Measurements from ENCODE around the gene TUB. TPM values are rescaled to one million over a fixed set of nuclear protein-coding genes. Genes with fewer than 3 reads are reported as not detected.

The TUB gene, protein sequence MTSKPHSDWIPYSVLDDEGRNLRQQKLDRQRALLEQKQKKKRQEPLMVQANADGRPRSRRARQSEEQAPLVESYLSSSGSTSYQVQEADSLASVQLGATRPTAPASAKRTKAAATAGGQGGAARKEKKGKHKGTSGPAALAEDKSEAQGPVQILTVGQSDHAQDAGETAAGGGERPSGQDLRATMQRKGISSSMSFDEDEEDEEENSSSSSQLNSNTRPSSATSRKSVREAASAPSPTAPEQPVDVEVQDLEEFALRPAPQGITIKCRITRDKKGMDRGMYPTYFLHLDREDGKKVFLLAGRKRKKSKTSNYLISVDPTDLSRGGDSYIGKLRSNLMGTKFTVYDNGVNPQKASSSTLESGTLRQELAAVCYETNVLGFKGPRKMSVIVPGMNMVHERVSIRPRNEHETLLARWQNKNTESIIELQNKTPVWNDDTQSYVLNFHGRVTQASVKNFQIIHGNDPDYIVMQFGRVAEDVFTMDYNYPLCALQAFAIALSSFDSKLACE
- 100 to 1,000 TPM in 1 of 2 donors, 10 to 100 TPM in 1; 73.3 to 107 TPM for total RNA-seq
- polyA plus RNA-seq (ENCODE audit: insufficient read length in 2 of 2) = 10 to 100 TPM; 88.8 to 89.4 TPM
- long read RNA-seq, donor 1, transcript TUB-201 (12 exons, 2,019 nt) = major isoform, 12 of 56 reads
- long read RNA-seq, donor 1, partial matches to known transcripts = 35 of 56 reads
- long read RNA-seq, donor 1, other reads (novel, unspliced or antisense) = 7 of 56 reads
- long read RNA-seq, donor 2, partial matches to known transcripts = 7 of 11 reads
- long read RNA-seq, donor 2, other reads (novel, unspliced or antisense) = 0 of 11 reads
- long read RNA-seq, donor 3, partial matches to known transcripts = 0 of 3 reads
- long read RNA-seq, donor 3, other reads (novel, unspliced or antisense) = 0 of 3 reads
- long read RNA-seq, donor 4 = 0 reads

DNA sequence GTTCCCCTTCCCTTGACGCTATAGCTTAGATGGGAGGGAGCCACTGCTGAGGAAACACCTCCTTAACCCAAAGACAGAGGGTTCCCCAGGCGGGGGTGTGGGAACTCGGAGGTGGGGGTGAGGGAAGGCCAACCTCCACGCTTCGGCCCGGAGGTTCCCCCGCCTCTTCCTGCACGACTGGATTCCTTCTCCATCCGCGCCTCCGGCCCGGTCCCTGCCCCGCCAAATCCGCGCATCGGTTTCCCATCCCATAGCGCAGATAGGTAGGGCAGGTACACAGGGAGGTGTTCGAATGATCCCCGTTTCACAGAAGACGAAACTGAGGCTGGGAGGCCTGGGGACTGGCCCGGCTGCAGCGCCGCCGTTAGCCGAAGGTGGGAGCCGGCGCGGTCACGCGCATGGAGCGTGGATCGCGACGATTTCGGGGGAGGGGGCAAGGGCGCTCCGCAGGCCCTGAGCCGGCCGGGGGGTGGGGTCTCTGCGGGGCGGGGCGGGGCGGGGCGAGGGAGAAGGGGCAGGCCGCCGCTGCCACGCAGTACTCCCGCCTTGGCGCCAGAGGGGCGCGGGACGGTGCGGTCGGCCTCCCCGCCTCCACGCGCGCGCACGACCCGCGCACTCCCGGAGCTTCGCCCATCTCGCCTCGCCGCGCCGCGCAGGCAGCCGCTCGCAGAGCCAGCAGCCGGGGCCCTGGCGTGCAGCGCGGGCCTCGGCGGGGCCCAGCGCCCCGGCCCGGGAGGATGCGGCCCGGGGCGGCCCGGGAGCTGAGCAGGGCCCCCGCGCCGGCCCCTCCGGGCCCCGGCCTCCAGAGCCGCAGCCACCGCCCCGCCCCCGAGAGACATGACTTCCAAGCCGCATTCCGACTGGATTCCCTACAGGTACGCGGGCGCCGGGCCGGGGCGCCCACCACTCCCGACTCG lies at the start of gene TUB:
Gene TUB, plus strand, starts transcription at position 538 of the 917 bp plus-strand sequence. Its CDS starts 300 bp downstream, at position 838.
- peak within 1 kb of the TSS; percentile 56 for H3K4me3 ChIP-seq (ENCODE audit: low read depth, low read length)
- H3K9me3 ChIP-seq (ENCODE audit: control insufficient read depth, insufficient read depth, low read length) = no peaks in the 10 kb centered on the region
- H3K27me3 ChIP-seq (ENCODE audit: control insufficient read depth, insufficient read depth, low read length) = no peaks in the 10 kb centered on the region
- peak within 1 kb of the TSS; percentile 67 for H3K27ac ChIP-seq (ENCODE audit: low read depth, low read length)
- DNase-seq (ENCODE audit: low read depth in 4 of 6, low spot score in 6 of 6) = peak in 2 of 6 donors; percentile 84 to 88
- H3K4me1 ChIP-seq (ENCODE audit: control insufficient read depth, insufficient read depth, low read length) = peaks cover 60% of the 10 kb centered on the region
- no peaks in the 10 kb centered on the region for H3K36me3 ChIP-seq (ENCODE audit: control insufficient read depth, insufficient read depth, low read length)
- WGBS (ENCODE audit: insufficient coverage) = under 1% methylated on average over 94 of the region's 104 CpGs

DNA sequence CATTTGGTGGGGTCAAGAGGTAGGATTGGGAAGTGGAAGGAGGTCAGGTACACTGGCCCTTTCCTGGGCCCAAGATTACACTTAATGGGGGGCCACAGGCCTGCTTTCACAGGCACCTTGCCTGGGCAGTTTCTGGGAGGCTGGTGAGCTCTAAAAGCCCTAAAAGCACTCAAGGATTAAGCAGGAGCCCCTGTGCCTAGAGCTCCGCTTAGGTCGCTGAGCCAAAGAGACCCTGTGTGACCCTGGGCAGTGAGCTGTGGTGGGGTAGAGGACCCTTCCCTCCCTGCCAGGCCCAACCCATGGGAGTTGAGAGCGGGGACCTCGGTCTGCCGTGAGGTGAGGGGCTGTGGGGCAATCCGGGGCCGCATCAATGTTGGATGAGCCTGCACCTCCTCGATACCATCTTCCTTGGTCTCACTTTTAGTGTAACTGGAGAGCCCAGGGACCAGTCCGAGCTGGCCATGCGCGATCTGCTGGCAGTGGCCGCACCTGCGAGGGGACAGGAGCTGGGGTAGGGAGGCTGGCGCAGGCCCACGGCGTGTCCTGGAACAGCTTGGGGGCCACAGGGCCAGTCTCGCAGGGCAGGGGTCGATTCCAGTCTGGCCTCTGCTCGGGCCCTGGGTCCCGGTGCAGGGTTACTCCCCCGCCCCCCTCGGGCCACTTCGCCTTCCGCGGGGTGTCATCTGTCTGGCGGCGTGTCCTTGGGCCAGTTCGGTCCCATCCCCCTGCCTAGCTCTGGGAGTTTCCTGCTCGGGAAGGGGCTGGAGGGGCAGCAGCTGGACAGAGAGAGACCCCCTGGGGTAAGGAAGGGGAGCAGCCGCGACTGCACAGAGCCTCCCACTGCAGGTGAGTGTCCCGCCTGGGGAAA lies 49.5 kb upstream of the TUB start:
- no peak for DNase-seq (ENCODE audit: low read depth in 4 of 6, low spot score in 6 of 6)
- 71% methylated on average over 30 of the region's 32 CpGs for WGBS (ENCODE audit: insufficient coverage)
- Histone ChIP-seq H3K27me3 (ENCODE audit: control insufficient read depth, insufficient read depth, low read length) (no peaks in the 10 kb centered on the region), H3K9me3 (ENCODE audit: control insufficient read depth, insufficient read depth, low read length) (no peaks in the 10 kb centered on the region), H3K27ac (ENCODE audit: low read depth, low read length) (no peak overlapping the region), H3K4me3 (ENCODE audit: low read depth, low read length) (no peak overlapping the region), H3K4me1 (ENCODE audit: control insufficient read depth, insufficient read depth, low read length) (peaks cover 33% of the 10 kb centered on the region), H3K36me3 (ENCODE audit: control insufficient read depth, insufficient read depth, low read length) (peaks cover 4% of the 10 kb centered on the region)

DNA sequence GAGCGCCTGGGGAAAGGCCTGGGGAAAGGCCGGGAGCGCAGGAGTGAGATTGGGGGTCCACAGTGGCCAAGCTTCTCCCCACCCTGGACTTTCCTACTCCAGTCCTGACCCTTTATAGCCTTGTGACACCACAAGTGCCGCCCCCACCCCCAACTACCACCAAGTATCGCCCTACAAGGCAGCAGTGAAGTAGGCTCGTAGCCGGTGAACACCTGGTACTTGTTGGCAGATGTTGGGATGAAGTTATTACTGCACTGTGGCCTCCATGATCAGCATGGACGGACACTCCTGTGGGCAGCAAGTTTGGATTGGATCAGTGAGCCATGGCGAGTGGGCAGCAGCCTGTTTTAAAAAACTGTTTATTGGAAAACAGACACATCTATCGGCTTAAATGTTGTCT lies 48.9 kb upstream of the TUB start:
- DNase-seq (ENCODE audit: low read depth in 4 of 6, low spot score in 6 of 6) = no peak
- 86% methylated on average over 7 of the region's 10 CpGs for WGBS (ENCODE audit: insufficient coverage)
- Histone ChIP-seq H3K27me3 (ENCODE audit: control insufficient read depth, insufficient read depth, low read length) (no peaks in the 10 kb centered on the region), H3K36me3 (ENCODE audit: control insufficient read depth, insufficient read depth, low read length) (peaks cover 4% of the 10 kb centered on the region), H3K4me3 (ENCODE audit: low read depth, low read length) (no peak overlapping the region), H3K27ac (ENCODE audit: low read depth, low read length) (no peak overlapping the region), H3K4me1 (ENCODE audit: control insufficient read depth, insufficient read depth, low read length) (peaks cover 33% of the 10 kb centered on the region), H3K9me3 (ENCODE audit: control insufficient read depth, insufficient read depth, low read length) (no peaks in the 10 kb centered on the region)

DNA sequence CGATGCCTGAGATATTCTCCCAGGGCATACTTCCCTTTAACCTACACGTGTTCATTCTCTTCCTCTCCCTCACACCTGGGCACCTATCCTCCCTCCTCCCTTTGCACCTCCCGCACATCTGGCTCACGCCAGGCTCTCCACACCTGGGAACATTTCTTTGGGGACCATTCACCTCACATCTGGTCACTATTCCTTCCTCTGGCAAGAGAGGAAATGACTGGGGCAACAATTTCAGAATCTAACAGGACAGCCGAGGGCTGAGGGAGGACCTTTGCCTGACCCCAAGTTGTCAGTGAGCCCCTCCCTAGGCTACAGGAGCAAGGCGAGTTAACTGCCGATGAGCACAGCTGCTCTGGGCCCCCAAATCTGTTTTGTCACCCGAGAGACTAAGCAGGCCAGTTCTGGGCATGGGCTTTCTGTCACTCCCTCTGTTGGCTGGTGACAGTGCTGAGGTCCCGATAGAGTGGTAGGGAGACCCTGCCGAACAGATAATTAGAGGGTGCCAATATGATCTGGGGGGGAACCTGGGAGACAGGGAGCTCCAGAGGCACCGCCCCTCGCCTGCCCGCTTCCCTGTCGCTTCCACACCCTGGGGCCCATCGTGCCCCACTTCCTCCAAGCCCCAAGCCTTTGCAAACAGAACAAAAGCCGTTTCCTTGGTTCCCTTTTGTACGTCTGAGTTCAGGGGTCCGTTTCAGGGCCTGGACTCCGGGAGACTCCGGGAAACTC lies 48.3 kb upstream of the TUB start:
- Histone ChIP-seq H3K4me3 (ENCODE audit: low read depth, low read length) (no peak overlapping the region), H3K36me3 (ENCODE audit: control insufficient read depth, insufficient read depth, low read length) (peaks cover 4% of the 10 kb centered on the region), H3K27me3 (ENCODE audit: control insufficient read depth, insufficient read depth, low read length) (no peaks in the 10 kb centered on the region), H3K4me1 (ENCODE audit: control insufficient read depth, insufficient read depth, low read length) (peaks cover 36% of the 10 kb centered on the region), H3K9me3 (ENCODE audit: control insufficient read depth, insufficient read depth, low read length) (no peaks in the 10 kb centered on the region), H3K27ac (ENCODE audit: low read depth, low read length) (no peak overlapping the region)
- WGBS (ENCODE audit: insufficient coverage) = 30% methylated on average over 19 of the region's 20 CpGs
- peak in 1 of 6 donors; percentile 20 for DNase-seq (ENCODE audit: low read depth in 4 of 6, low spot score in 6 of 6)

DNA sequence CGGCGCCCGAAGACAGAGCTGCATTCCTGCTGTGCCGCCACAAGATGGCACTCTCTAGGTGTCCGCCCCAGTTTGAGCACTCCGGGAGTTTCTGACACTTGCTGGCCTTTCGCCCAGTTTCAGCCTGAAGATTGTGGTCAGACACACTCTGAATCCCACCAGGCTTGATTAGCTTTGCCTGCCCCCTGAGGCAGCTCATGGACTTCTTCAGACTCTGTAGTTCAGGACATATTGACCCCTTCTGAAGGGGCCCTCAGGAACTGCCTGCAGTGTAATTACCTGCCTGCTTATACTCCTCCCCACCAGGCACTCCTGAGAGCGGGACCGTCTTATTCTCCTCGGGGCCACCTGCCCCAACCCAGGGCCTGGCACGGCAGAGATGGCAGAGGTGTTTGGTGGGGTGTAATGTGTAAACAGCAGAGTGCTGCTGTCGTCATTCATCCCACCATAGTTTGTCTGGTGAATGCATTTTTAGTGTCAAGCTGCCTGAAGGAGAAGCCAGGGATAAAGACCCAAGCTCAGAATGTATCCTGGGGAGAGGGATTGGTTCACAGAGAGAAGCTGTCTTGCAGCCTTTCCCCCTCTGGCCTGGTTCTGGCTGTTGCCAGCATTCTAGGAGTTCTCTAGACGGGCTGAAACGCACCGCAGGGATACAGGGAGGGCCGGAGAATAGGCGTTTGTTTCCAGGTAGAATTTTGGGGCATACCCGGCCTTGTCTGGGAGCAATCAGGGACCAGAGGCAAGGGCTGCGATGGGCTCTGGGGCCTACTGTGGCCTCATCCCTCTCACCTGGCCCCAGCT lies 47.5 kb upstream of the TUB start:
- no peaks in the 10 kb centered on the region for H3K9me3 ChIP-seq (ENCODE audit: control insufficient read depth, insufficient read depth, low read length)
- peaks cover 43% of the 10 kb centered on the region for H3K4me1 ChIP-seq (ENCODE audit: control insufficient read depth, insufficient read depth, low read length)
- 46% methylated on average over 14 of the region's 19 CpGs for WGBS (ENCODE audit: insufficient coverage)

DNA sequence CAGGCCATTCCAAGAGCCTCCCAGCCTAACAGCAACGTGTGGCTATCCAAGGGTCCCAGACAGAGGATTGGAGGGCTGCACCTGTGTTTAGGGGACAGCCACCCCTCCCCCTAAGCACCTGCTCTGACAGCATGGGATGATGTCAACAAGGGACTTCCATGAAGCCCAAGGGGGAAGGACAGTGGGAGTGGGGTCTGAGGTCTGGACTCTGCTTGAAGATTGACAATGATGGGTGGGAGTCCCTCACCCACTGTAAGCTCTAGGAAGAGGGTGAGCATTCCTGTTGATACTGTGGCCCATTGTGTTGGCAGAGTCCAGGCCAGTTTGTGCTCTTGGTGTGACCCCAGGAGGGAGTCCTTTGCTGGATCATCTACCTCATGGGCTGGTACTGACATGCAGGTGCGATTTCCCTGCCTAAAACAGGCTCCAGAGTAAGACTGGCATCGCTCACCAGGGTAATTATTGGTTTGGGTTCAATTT lies 46.9 kb upstream of the TUB start:
- peak overlapping the region; percentile 30 for H3K27ac ChIP-seq (ENCODE audit: low read depth, low read length)
- H3K36me3 ChIP-seq (ENCODE audit: control insufficient read depth, insufficient read depth, low read length) = peaks cover 4% of the 10 kb centered on the region
- no peak for DNase-seq (ENCODE audit: low read depth in 4 of 6, low spot score in 6 of 6)
- H3K27me3 ChIP-seq (ENCODE audit: control insufficient read depth, insufficient read depth, low read length) = no peaks in the 10 kb centered on the region
- H3K4me1 ChIP-seq (ENCODE audit: control insufficient read depth, insufficient read depth, low read length) = peaks cover 50% of the 10 kb centered on the region
- H3K4me3 ChIP-seq (ENCODE audit: low read depth, low read length) = no peak overlapping the region
- H3K9me3 ChIP-seq (ENCODE audit: control insufficient read depth, insufficient read depth, low read length) = no peaks in the 10 kb centered on the region
- WGBS (ENCODE audit: insufficient coverage) = 80% methylated on average over 1 of the region's 3 CpGs

More for the DNA sequence above, 47.5 kb upstream of the TUB start:
- peak overlapping the region; percentile 30 for H3K27ac ChIP-seq (ENCODE audit: low read depth, low read length)
- H3K4me3 ChIP-seq (ENCODE audit: low read depth, low read length) = no peak overlapping the region
- H3K27me3 ChIP-seq (ENCODE audit: control insufficient read depth, insufficient read depth, low read length) = no peaks in the 10 kb centered on the region
- DNase-seq (ENCODE audit: low read depth in 4 of 6, low spot score in 6 of 6) = peak in 4 of 6 donors; percentile 83 to 95 (median 88)
- peaks cover 4% of the 10 kb centered on the region for H3K36me3 ChIP-seq (ENCODE audit: control insufficient read depth, insufficient read depth, low read length)

DNA sequence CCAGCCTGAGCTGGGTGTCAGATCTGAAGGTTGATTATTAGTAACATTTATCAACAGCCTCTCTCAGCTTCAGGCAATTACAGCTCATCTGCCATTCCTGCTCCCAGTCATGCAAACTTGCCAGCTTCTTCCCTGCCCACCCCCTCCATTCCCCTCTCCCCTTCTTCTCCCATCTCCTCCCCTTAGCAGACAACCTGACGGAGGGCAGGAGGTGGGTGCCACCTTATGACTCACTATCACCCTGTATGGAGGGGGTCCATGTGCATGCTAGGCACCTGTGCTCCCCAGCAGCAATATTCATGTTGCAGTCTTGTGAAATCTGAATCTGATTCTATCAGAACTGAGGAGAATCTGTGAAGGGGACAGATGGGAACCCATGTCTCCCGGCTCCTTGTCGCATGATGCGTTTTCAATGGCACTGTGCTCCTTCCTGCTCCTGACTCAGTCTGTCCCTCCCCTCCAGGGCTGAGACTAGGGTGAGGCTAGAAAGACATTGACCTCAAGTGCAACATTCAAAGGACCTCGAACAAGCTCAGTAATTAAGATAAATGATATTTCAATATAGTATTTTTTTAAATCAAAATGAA lies 46.3 kb upstream of the TUB start:
- H3K27me3 ChIP-seq (ENCODE audit: control insufficient read depth, insufficient read depth, low read length) = no peaks in the 10 kb centered on the region
- no peak overlapping the region for H3K4me3 ChIP-seq (ENCODE audit: low read depth, low read length)
- DNase-seq (ENCODE audit: low read depth in 4 of 6, low spot score in 6 of 6) = peak in 1 of 6 donors; percentile 31
- H3K4me1 ChIP-seq (ENCODE audit: control insufficient read depth, insufficient read depth, low read length) = peaks cover 53% of the 10 kb centered on the region
- H3K27ac ChIP-seq (ENCODE audit: low read depth, low read length) = no peak overlapping the region
- no peaks in the 10 kb centered on the region for H3K9me3 ChIP-seq (ENCODE audit: control insufficient read depth, insufficient read depth, low read length)
- H3K36me3 ChIP-seq (ENCODE audit: control insufficient read depth, insufficient read depth, low read length) = peaks cover 4% of the 10 kb centered on the region
- 75% methylated on average over 3 of the region's 5 CpGs for WGBS (ENCODE audit: insufficient coverage)
